Kidney capillary endothelial cell (primary cell): ENCODE measurements around the gene LRRC41.
"Not testable (repeated sequence)": the region's sequence is repeated elsewhere in the genome, so short reads cannot be mapped to it uniquely, and the experiment has no call there.

Source experiments
- DNase-seq: peaks from one replicate; pipeline ENCODE4 v3.0.0-alpha.2; 2018; ENCODE audit warnings: low spot score

LRRC41 gene

GRCh38 chr1:46285730-46286477, 17.5 kb downstream of the LRRC41 start:
- DNase-seq: no peak

DNA sequence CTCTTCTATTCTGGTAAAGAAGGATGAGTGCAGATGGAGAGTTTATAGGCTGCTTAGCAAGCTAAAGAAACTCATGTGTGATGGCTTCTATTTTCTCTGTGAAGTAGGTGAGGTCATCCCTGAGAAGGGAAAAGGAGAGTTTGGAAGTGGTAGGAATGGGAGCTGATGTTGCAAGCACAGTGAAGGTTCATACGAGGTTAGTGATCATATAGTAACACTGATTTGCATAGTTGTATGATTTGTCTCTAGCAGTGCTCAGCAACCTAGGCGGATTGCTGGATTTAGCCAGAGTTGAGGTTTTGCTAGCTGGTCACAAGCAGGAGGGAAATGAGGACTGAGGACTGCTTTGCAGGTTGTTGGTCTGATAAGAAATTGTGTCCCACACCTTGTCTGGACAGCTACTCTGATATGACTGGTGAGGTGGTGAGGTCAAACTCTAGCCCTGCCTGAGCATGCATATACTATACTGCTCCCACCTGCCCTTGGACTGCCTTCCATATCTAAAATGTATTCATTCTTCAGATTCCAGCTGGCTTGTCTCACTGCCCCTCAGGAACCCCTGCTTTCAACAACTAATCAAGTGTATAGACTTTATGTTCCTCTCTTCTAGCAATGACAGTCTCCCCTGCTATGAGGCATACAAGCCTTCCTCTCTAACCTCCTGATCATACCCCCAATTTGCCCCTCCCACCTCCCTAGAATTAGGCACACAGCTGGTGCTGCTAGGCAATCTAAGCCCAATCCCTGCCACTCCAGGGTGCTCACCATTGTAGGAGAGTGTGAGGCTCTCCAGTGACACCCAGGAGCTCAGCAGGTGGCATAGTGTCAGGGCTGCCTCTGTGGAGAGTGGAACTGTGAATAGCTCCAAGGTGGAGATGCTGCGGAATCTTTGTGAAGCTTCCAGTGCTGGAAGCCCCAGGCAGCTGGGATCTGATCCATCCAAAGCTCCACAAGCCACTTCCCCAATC, 18.5 kb downstream of the LRRC41 start:
- DNase-seq: no peak

DNA sequence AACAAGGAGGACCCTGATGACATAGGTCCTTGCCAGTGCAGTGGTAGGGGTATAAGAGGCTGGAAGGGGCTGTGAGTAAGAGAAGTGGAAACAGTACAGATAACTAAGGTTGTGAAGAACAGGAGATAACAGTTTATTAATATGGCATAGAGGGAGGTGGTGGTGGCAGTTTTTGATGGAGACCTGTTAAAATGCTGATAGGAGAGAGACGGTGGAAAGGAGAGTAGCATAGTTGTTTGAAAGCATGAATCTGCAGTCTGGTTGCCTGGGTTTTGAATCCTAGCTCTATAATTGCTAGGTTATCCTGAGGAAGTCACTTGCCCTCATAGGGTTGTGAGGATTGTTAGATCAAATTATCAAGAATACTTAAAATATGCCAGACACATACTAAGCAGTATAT, 19.4 kb downstream of the LRRC41 start:
- no peak for DNase-seq

DNA sequence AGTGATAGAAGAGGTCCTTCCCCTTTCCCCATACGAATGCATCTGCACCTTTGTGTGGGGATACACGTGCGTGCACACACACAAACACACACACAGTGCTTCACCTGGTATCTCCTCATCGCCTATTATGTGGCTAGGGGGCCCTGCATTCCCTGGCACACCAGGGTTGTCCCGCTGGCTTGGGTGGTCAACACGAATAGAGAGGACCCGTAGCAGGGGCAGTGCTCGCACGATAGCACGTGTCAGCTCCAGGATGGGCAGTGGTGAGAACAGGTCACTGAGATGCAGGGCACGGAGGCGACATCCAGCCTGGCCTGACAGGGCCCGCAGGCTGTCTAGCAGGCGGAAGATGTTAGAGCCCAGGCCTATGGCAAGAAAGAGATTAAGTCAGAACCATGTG, 22.4 kb downstream of the LRRC41 start:
- no peak for DNase-seq

DNA sequence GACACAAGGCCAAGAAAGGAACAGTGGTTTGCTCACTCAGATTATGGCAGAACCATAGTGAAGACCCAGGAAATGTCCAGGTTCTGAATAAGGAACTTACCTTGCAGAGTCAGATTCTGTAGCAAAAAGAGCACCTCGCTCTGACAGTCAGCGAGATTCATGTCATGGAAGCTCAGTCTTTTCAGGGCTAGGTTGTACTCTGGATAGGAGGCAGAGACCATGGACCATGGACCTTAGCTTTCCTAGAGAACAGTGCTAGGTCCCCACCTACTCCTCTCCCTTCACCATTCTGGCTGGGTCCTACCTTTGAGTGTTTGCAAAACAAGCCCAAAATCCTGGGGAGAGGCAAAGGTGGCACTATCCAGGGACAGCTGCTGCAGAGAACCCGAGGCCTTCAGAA, 23.3 kb downstream of the LRRC41 start:
- no peak for DNase-seq

DNA sequence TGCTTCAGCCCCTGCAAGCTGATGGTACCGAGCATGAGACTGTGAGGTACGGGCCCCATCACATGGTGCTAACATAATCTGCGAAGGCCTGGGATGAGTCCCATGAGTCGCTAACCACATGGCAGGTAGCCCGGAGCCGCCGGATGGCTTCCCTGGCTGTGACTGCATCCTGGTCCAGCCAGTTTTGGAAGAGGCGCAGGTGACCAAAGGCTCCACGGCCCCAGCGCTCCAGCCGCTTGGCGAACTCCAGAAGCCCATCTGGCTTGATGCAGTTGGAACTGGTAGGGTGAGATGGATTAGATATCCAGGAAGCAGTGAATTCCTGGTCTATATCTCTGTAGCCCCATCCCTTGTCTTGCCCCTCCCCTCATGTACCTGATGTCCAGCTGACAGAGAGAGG, 24.6 kb downstream of the LRRC41 start:
- no peak for DNase-seq

- DNase-seq: no peak
Observed at GRCh38 chr1:46277658-46278373, 25.6 kb downstream of the LRRC41 start.

- no peak for DNase-seq
Observed at GRCh38 chr1:46275030-46275337, 28.4 kb downstream of the LRRC41 start.

GRCh38 chr1:46274225-46275029, 29.0 kb downstream of the LRRC41 start:
- DNase-seq: no peak

GRCh38 chr1:46268578-46268977, 34.8 kb downstream of the LRRC41 start:
- DNase-seq: no peak

DNA sequence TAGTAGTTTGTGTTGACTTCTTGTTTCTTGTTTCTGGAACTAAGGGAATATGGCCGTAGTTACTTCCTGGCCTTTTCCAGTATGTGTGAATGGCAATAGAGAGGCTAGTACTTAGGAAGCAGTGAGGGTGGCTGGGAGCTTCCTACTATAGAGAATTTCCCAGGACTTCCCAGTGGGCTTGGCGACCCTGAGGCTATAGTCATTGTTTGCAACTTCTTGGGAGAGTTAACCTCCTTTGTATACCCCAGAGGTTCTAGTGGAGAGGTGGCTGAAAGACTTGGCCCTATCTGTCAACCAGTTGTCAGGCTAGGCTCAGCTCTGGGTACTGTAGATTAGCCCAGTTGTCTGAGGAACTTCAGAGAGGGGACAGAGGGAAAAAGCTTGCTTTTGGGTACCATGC, 40.3 kb downstream of the LRRC41 start:
- DNase-seq: no peak

DNA sequence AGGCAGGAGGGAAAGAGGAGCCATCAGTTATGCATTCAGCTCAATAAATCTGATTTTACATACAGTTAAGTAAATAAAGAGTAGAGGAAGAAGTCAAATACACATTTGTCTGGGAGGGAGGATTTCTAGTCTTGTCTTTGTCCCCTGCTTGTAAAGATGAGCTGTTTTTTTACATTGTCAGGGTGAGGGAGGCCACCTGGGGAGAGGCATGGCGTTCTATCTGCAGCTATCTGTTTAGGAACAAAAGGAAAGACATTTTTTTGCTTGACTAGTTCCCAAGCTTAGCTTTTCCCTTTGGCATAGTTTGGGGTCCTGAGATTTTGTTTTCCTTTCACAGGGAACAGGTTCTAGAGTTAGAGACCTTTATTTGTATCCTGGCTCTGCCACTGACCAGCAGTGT, 40.9 kb downstream of the LRRC41 start:
- DNase-seq: no peak

GRCh38 chr1:46256523-46256922, 46.9 kb downstream of the LRRC41 start:
- no peak for DNase-seq

DNA sequence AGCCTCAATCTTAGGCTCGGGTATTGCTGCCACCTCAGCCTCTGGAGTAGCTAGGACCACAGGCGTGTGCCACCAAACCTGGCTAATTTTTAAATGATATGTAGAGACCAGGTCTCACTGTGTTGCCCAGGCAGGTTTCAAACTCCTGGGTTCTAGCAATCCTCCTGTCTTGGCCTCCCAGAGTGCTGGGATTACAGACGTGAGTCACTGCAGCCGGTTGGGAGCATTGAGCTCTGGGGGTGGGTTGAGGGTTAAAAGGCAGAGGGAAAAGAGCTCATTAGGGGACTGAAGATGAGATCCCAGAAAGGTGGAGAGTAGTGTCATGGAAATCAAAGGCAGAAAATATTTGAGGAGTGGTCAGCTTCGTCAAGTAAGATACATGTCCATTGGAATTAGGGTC, 48.7 kb downstream of the LRRC41 start:
- DNase-seq: no peak

GRCh38 chr1:46248122-46248920, 55.1 kb downstream of the LRRC41 start:
- no peak for DNase-seq

GRCh38 chr1:46247436-46248121, 55.8 kb downstream of the LRRC41 start, which contains the start of gene RAD54L:
Gene RAD54L, plus strand, starts transcription at chr1:46247763. Its CDS starts 643 bp downstream, at chr1:46248406.
- peak; percentile 97 for DNase-seq

GRCh38 chr1:46246548-46247435, 56.6 kb downstream of the LRRC41 start:
- peak; percentile 40 for DNase-seq

DNA sequence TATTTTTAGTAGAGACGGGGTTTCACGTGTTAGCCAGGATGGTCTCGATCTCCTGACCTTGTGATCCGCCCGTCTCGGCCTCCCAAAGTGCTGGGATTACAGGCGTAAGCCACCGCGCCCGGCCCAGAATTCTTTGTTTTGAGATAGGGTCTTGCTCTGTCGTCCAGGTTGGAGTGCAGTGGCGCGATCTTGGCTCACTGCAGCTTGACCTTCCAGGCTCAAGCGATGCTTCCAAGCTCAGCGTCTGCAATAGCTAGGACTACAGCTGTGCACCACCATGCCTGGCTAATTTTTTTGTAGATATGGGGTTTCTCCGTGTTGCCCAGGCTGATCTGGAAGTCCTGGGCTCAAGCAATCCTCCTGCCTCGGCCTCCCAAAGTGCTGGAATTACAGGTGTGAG, 57.3 kb downstream of the LRRC41 start:
- DNase-seq: not testable (repeated sequence)

DNA sequence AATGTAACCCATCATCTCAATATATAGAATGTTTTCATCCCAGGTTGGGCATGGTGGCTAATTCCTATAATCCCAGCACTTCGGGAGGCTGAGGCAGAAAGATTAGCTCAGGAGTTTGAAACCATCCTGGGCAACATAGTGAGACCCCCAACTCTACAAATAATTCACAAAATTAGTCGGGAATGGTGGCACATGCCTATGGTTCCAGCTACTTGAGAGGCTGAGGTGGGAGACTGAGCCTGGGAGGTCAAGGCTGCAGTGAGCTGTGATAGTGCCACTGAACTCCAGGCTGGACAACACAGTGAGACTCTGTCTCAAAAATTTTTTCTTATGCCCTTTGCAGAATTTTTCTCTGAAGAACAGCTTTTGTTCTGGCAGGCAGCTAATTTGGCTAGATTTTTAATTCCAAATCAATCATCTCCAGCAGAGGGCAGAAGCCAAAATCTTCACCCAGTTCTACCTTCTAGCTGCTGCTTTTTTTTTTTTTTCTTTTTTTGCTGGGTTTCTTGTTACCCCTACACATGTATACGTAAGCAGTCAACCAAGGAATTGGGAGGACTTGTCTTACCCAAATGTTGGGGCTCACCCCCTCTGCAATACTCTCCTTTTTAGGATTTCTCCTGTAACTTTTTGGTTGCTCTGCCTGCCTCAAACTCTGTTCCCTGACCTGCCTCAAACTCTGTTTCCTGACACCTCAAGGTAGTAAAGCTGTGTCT, 58.6 kb downstream of the LRRC41 start:
- no peak for DNase-seq
